PC-9 (cell line): Measurements from ENCODE around the gene SOSTDC1. TPM values are rescaled to one million over a fixed set of nuclear protein-coding genes. Genes with fewer than 3 reads are reported as not detected.

Experiments
- BruUV-seq: library from RNA; stranded (reverse); fragments of 400-500 nt; replicated peaks from 2 replicates; lab custom pipeline; 2021; lab: Mats Ljungman, UMichigan
- CTCF ChIA-PET: fragments of 300-600 bp; sonication (Branson Sonifier 250); formaldehyde crosslinking; loops from one replicate; lab custom pipeline; 2022; ENCODE audit warnings: antibody characterized with exemption; lab: Charles Lee
- POLR2A ChIA-PET: fragments of 300-600 bp; sonication (Branson Sonifier 250); formaldehyde crosslinking; loops from one replicate; lab custom pipeline; 2022; ENCODE audit warnings: antibody characterized with exemption; ENCODE audit not compliant: unreplicated experiment; lab: Charles Lee
- DNase-seq, 2 experiments: peaks; one replicate each; pipeline versions ENCODE4 v3.0.0 to v3.0.0-alpha.2; 2015 to 2022; ENCODE audit warnings: mixed read lengths in 1 of 2
- H2AFZ ChIP-seq: fragments of 200-600 bp; sonication (generic); 2 replicates; pipeline ENCODE4 v1.8.1; 2017; ENCODE audit warnings: antibody characterized with exemption
- H3F3A ChIP-seq: fragments of 200-600 bp; sonication (generic); 2 replicates; pipeline ENCODE4 v1.8.1; 2017; ENCODE audit warnings: antibody characterized with exemption, mild to moderate bottlenecking, low read depth; ENCODE audit not compliant: insufficient read depth
- H3K27ac ChIP-seq: fragments of 200-600 bp; sonication (generic); 2 replicates; pipeline ENCODE4 v1.6.1; 2016; ENCODE audit warnings: mixed run types
- H3K27me3 ChIP-seq: fragments of 200-600 bp; sonication (generic); 2 replicates; pipeline ENCODE4 v1.6.1; 2016; ENCODE audit warnings: low read depth, mixed run types; ENCODE audit not compliant: insufficient read depth
- H3K36me3 ChIP-seq: fragments of 200-600 bp; sonication (generic); 2 replicates; pipeline ENCODE4 v1.6.1; 2016; ENCODE audit warnings: low read depth, mixed run types
- H3K4me1 ChIP-seq: fragments of 200-600 bp; sonication (generic); replicated peaks from 2 replicates; pipeline ENCODE4 v1.6.1; 2016; ENCODE audit warnings: mixed run types; ENCODE audit not compliant: insufficient read depth
- H3K4me2 ChIP-seq: fragments of 200-600 bp; sonication (generic); 2 replicates; pipeline ENCODE4 v1.6.1; 2017; ENCODE audit warnings: mixed run types
- H3K4me3 ChIP-seq: fragments of 200-600 bp; sonication (generic); 2 replicates; pipeline ENCODE4 v1.6.1; 2016; ENCODE audit warnings: mixed run types
- H3K79me2 ChIP-seq: fragments of 200-600 bp; sonication (generic); 2 replicates; pipeline ENCODE4 v1.6.1; 2017; ENCODE audit warnings: low read depth, mixed run types
- H3K9me2 ChIP-seq: fragments of 200-600 bp; sonication (generic); 2 replicates; pipeline ENCODE4 v1.8.1; 2017; ENCODE audit warnings: mild to moderate bottlenecking; ENCODE audit not compliant: insufficient read depth
- H3K9me3 ChIP-seq: fragments of 200-600 bp; sonication (generic); 2 replicates; pipeline ENCODE4 v1.8.1; 2016; ENCODE audit warnings: low read depth; ENCODE audit not compliant: insufficient read depth
- H4K20me1 ChIP-seq: fragments of 200-600 bp; sonication (generic); 2 replicates; pipeline ENCODE4 v1.8.1; 2017; ENCODE audit not compliant: insufficient read depth
- EZH2 ChIP-seq: fragments of 200-600 bp; sonication (generic); IDR thresholded peaks from 2 replicates; pipeline ENCODE4 v1.8.0; 2017; ENCODE audit warnings: antibody characterized with exemption, low read depth
- intact Hi-C: fragments of 100-400 bp; cut with micrococcal nuclease; formaldehyde crosslinking; loops from one replicate; pipeline ENCODE4 v1.10.0; 2022; ENCODE audit not compliant: unreplicated experiment
- total RNA-seq: library from RNA; stranded (reverse); gene quantifications from 2 replicates; pipeline ENCODE4 v1.2.3, GENCODE V29; 2021
- TF ChIP-seq, protein P1 (sequence below): fragments of 200-600 bp; sonication (generic); conservative IDR thresholded peaks from 2 replicates; pipeline ENCODE4 v1.6.1; 2017; ENCODE audit warnings: mixed run types, antibody characterized with exemption, mild to moderate bottlenecking, moderate library complexity

The SOSTDC1 gene
- total RNA-seq, 1 experiment from 2014 or later, result not detected

DNA sequence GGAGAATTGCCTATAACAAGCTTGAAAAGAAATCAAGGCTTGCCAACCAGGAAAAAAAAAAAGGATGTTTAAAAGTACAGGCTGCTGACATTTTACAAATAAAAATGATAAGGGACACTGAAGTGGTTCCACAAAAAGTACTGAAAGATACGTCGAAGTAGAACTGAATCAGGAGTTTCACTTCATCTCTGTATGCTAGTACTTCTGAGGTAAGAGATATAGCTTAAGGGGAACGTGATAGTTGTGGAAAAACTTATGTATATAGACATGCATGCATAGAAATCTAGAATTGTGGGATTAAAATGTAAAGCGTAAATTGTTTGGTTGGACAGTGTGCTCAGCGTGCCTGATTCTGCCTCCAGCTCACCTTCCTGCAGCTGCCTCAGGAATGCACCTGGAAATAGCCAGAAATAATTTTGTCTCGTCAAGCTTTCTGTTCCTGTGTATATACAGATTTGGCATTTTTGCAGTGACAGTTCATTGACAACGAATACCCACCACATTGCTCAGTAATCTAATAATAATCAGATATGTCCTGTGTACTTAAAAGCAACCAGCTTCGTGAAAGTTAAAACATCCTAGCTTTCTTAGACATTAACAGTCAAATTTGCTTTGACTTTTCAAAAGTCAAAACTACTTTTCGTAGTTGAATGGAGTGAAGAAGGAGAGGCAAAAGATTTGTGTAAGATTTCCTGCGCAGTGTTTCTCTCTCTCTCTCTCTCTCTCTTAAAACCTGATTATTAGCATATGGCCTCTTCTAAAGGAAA lies 1.4 kb downstream of the SOSTDC1 start:
- CTCF ChIA-PET, result interaction anchor here (0.6 kb wide), 2 partner anchors 37 to 47 kb away, joined by 5 to 6 read pairs; no protein-coding TSS in a partner anchor

DNA sequence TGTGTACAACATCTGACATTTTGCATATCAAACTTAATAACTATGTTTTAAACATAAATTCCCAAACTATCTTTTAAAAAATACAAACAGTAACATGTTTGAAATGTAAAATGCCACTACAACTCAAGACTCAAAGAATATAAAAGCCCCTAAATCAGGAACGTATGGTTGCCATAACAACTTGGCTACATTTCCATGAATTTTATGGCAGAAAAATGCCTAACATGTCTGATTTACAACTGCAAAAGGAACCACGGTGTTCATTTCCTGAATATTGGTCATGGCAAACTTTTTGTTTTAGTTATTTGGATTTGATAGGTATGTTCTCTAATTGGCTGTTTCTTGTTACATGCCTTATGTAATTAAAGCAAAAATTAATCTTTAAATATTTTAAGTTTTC lies 2.0 kb downstream of the SOSTDC1 start:
- Histone ChIP-seq H3K9me2 (no peaks in the 10 kb centered on the region; the same call in 1 of the 2 replicates), H3K4me1 (no peaks in the 10 kb centered on the region), H3K79me2 (no peaks in the 10 kb centered on the region), H3K9me3 (no peaks in the 10 kb centered on the region), H2AFZ (no peak overlapping the region), H3K27ac (no peak overlapping the region), H4K20me1 (no peaks in the 10 kb centered on the region), H3F3A (no peaks in the 10 kb centered on the region), H3K4me2 (no peak overlapping the region), H3K27me3 (no peaks in the 10 kb centered on the region), H3K4me3 (no peak overlapping the region), H3K36me3 (no peaks in the 10 kb centered on the region)
- ChIA-PET CTCF (no interaction called here), POLR2A (interaction anchor here (0.7 kb wide), 1 partner anchor 14 kb away, joined by 3 read pairs; no protein-coding TSS in a partner anchor)
- TF ChIP-seq, protein P1, sequence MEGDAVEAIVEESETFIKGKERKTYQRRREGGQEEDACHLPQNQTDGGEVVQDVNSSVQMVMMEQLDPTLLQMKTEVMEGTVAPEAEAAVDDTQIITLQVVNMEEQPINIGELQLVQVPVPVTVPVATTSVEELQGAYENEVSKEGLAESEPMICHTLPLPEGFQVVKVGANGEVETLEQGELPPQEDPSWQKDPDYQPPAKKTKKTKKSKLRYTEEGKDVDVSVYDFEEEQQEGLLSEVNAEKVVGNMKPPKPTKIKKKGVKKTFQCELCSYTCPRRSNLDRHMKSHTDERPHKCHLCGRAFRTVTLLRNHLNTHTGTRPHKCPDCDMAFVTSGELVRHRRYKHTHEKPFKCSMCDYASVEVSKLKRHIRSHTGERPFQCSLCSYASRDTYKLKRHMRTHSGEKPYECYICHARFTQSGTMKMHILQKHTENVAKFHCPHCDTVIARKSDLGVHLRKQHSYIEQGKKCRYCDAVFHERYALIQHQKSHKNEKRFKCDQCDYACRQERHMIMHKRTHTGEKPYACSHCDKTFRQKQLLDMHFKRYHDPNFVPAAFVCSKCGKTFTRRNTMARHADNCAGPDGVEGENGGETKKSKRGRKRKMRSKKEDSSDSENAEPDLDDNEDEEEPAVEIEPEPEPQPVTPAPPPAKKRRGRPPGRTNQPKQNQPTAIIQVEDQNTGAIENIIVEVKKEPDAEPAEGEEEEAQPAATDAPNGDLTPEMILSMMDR, result no peak
- TF ChIP-seq EZH2, result no peak
- DNase-seq, result no peak
- BruUV-seq, result no TSS peak
- intact Hi-C loops, result no loop called here

More for the DNA sequence above, 1.4 kb downstream of the SOSTDC1 start:
- intact Hi-C loops, result no loop called here
- no peak overlapping the region for H3K4me2 ChIP-seq
- no peaks in the 10 kb centered on the region for H3K4me1 ChIP-seq
- no peaks in the 10 kb centered on the region; the same call in 1 of the 2 replicates for H3K9me2 ChIP-seq
- DNase-seq, result no peak
- H3K36me3 ChIP-seq, result no peaks in the 10 kb centered on the region
- H3K4me3 ChIP-seq, result no peak overlapping the region
- no peaks in the 10 kb centered on the region for H3K9me3 ChIP-seq
- BruUV-seq, result no TSS peak
- no peak overlapping the region for H3K27ac ChIP-seq
- POLR2A ChIA-PET, result no interaction called here
- no peak for TF ChIP-seq EZH2
- TF ChIP-seq, protein P1, result no peak
- H3F3A ChIP-seq, result no peaks in the 10 kb centered on the region
- H3K79me2 ChIP-seq, result no peaks in the 10 kb centered on the region
- H3K27me3 ChIP-seq, result no peaks in the 10 kb centered on the region
- no peaks in the 10 kb centered on the region for H4K20me1 ChIP-seq
- H2AFZ ChIP-seq, result no peak overlapping the region

DNA sequence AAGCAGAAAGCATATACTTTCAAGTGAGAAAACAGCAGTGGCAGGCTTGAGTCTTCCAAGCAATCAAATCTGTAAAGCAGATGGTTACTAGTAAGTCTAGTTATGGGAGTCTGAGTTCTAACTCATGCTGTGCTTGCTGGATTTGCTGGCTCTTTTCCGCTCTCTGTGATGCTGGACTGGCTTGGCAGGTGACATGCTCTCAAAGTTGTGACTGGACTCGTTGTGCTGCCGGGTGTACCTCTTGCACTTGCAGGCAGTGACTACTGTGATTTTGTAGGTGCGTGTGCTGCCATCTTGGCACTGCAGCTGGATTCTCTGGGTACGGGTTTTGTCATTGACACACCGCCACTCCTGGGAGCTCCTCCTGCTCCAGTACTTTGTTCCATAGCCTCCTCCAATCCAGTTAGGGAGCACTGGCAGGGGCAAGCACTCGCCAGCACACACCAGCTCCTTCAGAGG lies 3.1 kb downstream of the SOSTDC1 start:
- ChIA-PET POLR2A (interaction anchor here (0.7 kb wide), 1 partner anchor 102 kb away, joined by 5 read pairs; no protein-coding TSS in a partner anchor), CTCF (no interaction called here)
- intact Hi-C loops, result no loop called here
- Histone ChIP-seq H3K79me2 (no peaks in the 10 kb centered on the region), H3K27ac (no peak overlapping the region), H3K27me3 (no peaks in the 10 kb centered on the region), H3K4me3 (no peak overlapping the region), H3K36me3 (no peaks in the 10 kb centered on the region), H3F3A (no peaks in the 10 kb centered on the region), H3K4me2 (no peak overlapping the region), H3K4me1 (no peaks in the 10 kb centered on the region), H3K9me3 (no peaks in the 10 kb centered on the region), H2AFZ (0 out of 2 replicates have a peak overlapping the region, but pooled peaks have one; percentile 29), H4K20me1 (no peaks in the 10 kb centered on the region), H3K9me2 (no peaks in the 10 kb centered on the region)
- DNase-seq, result no peak
- TF ChIP-seq EZH2, result no peak
- TF ChIP-seq, protein P1, result no peak
- BruUV-seq, result no TSS peak
